HepG2 (cell line): ENCODE results near the gene KIAA0930. TPM values are rescaled to one million over a fixed set of nuclear protein-coding genes. Genes with fewer than 3 reads are reported as not detected.

Experiments
- DNMT1 ChIP-seq: sonication (generic); formaldehyde crosslinking; IDR thresholded peaks from 2 replicates; pipeline ENCODE4 v1.5.1; 2020; ENCODE audit warnings: mild to moderate bottlenecking, missing genetic modification reagents
- PHB2 ChIP-seq: fragments of 450-650 bp; IDR thresholded peaks from 2 replicates; pipeline ENCODE4 v1.6.1; 2018; ENCODE audit not compliant: partially characterized antibody
- SNAI1 ChIP-seq: sonication (generic); formaldehyde crosslinking; IDR thresholded peaks from 2 replicates; pipeline ENCODE4 v1.5.0; 2020; ENCODE audit warnings: mild to moderate bottlenecking, missing genetic modification reagents, borderline replicate concordance
- ZNF30 ChIP-seq: sonication (generic); formaldehyde crosslinking; IDR thresholded peaks from 2 replicates; pipeline ENCODE4 v1.5.0; 2020; ENCODE audit warnings: mild to moderate bottlenecking, missing genetic modification reagents
- polyA plus RNA-seq, 8 experiments: library from polyadenylated mRNA; depleted of rRNA in 3 of 8; stranded (reverse) in 7 of 8; unstranded in 1 of 8; fragments of >200 nt; fragmentation: Illumina TruSeq in 4 of 8; extraction: Trizol in 4 of 8; gene quantifications; 2 replicates each; pipeline versions ENCODE4 v1.2.1 to v1.2.3, GENCODE V29; 2011 to 2016; ENCODE audit warnings: low read depth in 4 of 8, missing spikeins in 1 of 8, mixed read lengths in 1 of 8; ENCODE audit not compliant: insufficient read depth in 1 of 8
- total RNA-seq, 5 experiments: library from RNA; depleted of rRNA; stranded (reverse); fragments of >200 nt; fragmentation: Illumina TruSeq; extraction: Trizol; gene quantifications; 2 replicates each; pipeline ENCODE4 v1.2.3, GENCODE V29; 2016; ENCODE audit warnings: low read depth in 1 of 5
- TF ChIP-seq, protein P1 (sequence below): sonication (generic); formaldehyde crosslinking; IDR thresholded peaks from 2 replicates; pipeline ENCODE4 v1.4.0; 2020; ENCODE audit warnings: missing genetic modification reagents, borderline replicate concordance
- TF ChIP-seq, protein P2 (sequence below): sonication (generic); formaldehyde crosslinking; IDR thresholded peaks from 2 replicates; pipeline ENCODE4 v1.5.0; 2020; ENCODE audit warnings: mild to moderate bottlenecking, missing genetic modification reagents, moderate library complexity
- TF ChIP-seq, protein P3 (sequence below): sonication (generic); formaldehyde crosslinking; IDR thresholded peaks from 2 replicates; pipeline ENCODE4 v1.5.0; 2020; ENCODE audit warnings: mild to moderate bottlenecking, missing genetic modification reagents, borderline replicate concordance
- TF ChIP-seq, protein P4 (sequence below): sonication (generic); formaldehyde crosslinking; IDR thresholded peaks from 2 replicates; pipeline ENCODE4 v1.5.0; 2020; ENCODE audit warnings: mild to moderate bottlenecking, missing genetic modification reagents
- TF ChIP-seq, protein P5 (sequence below): sonication (generic); formaldehyde crosslinking; IDR thresholded peaks from 2 replicates; pipeline ENCODE4 v1.5.0; 2020; ENCODE audit warnings: mild to moderate bottlenecking, missing genetic modification reagents

Gene KIAA0930
- total and polyA plus RNA-seq, 2 of the 13 experiments (the other 11 are each of a cell fraction or from before 2014, with no cell fraction given) = 27.0 to 38.2 TPM

DNA sequence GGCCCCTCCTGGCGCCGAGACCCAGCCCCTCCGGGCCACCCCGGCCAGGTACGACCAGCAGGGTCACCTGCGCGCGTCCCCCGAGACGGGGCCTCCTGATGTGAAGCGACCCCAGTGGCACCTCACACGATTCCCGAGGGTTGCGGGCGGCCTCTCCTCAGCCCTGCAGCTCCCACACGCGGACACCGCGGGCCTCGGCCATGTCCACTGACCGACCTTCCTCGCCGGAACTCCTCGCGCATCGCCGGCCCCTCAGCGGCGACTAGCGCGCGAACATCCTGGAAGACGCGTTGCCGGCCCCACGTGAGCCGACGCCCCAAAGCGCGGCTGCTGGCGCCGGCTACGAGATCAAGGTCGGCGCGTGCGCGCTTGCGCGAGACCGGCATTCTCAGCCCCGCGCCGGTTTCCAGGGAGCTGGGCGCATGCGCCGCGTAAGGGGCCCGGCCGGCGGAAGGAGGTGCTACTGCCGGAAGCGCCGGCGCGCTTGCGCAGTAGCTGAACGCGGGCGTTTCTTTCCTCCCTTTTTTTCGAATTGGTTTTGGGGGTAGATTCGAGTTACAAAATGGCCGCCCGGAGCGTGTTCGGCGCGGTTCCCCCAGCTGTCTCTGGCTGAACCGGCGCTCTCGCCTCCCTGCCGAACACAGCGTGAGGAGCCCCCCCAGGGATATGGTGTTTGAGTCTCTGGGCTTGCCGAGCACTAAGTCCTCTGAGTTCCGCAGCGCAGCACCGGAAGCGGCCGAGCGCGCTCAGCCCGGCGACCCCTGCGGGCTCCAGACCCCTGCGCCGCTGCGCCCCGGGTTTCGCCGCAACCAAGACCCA lies 77.0 kb downstream of the KIAA0930 start, which contains the start of gene NUP50 (continued):
- TF ChIP-seq ZNF30 (CRISPR knock-in tag) (no peak; the same call in 1 of the 2 replicates), DNMT1 (CRISPR knock-in tag) (no peak), PHB2 (no peak), SNAI1 (CRISPR knock-in tag) (peak; percentile 97)
- TF ChIP-seq, protein P1, sequence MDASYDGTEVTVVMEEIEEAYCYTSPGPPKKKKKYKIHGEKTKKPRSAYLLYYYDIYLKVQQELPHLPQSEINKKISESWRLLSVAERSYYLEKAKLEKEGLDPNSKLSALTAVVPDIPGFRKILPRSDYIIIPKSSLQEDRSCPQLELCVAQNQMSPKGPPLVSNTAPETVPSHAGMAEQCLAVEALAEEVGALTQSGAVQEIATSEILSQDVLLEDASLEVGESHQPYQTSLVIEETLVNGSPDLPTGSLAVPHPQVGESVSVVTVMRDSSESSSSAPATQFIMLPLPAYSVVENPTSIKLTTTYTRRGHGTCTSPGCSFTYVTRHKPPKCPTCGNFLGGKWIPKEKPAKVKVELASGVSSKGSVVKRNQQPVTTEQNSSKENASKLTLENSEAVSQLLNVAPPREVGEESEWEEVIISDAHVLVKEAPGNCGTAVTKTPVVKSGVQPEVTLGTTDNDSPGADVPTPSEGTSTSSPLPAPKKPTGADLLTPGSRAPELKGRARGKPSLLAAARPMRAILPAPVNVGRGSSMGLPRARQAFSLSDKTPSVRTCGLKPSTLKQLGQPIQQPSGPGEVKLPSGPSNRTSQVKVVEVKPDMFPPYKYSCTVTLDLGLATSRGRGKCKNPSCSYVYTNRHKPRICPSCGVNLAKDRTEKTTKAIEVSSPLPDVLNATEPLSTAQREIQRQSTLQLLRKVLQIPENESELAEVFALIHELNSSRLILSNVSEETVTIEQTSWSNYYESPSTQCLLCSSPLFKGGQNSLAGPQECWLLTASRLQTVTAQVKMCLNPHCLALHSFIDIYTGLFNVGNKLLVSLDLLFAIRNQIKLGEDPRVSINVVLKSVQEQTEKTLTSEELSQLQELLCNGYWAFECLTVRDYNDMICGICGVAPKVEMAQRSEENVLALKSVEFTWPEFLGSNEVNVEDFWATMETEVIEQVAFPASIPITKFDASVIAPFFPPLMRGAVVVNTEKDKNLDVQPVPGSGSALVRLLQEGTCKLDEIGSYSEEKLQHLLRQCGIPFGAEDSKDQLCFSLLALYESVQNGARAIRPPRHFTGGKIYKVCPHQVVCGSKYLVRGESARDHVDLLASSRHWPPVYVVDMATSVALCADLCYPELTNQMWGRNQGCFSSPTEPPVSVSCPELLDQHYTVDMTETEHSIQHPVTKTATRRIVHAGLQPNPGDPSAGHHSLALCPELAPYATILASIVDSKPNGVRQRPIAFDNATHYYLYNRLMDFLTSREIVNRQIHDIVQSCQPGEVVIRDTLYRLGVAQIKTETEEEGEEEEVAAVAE (CRISPR knock-in tag) = 0 out of 2 replicates have a peak, but pooled peaks have one; percentile 43
- TF ChIP-seq, protein P2, sequence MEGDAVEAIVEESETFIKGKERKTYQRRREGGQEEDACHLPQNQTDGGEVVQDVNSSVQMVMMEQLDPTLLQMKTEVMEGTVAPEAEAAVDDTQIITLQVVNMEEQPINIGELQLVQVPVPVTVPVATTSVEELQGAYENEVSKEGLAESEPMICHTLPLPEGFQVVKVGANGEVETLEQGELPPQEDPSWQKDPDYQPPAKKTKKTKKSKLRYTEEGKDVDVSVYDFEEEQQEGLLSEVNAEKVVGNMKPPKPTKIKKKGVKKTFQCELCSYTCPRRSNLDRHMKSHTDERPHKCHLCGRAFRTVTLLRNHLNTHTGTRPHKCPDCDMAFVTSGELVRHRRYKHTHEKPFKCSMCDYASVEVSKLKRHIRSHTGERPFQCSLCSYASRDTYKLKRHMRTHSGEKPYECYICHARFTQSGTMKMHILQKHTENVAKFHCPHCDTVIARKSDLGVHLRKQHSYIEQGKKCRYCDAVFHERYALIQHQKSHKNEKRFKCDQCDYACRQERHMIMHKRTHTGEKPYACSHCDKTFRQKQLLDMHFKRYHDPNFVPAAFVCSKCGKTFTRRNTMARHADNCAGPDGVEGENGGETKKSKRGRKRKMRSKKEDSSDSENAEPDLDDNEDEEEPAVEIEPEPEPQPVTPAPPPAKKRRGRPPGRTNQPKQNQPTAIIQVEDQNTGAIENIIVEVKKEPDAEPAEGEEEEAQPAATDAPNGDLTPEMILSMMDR (CRISPR knock-in tag) = peak; percentile 49
- TF ChIP-seq, protein P3, sequence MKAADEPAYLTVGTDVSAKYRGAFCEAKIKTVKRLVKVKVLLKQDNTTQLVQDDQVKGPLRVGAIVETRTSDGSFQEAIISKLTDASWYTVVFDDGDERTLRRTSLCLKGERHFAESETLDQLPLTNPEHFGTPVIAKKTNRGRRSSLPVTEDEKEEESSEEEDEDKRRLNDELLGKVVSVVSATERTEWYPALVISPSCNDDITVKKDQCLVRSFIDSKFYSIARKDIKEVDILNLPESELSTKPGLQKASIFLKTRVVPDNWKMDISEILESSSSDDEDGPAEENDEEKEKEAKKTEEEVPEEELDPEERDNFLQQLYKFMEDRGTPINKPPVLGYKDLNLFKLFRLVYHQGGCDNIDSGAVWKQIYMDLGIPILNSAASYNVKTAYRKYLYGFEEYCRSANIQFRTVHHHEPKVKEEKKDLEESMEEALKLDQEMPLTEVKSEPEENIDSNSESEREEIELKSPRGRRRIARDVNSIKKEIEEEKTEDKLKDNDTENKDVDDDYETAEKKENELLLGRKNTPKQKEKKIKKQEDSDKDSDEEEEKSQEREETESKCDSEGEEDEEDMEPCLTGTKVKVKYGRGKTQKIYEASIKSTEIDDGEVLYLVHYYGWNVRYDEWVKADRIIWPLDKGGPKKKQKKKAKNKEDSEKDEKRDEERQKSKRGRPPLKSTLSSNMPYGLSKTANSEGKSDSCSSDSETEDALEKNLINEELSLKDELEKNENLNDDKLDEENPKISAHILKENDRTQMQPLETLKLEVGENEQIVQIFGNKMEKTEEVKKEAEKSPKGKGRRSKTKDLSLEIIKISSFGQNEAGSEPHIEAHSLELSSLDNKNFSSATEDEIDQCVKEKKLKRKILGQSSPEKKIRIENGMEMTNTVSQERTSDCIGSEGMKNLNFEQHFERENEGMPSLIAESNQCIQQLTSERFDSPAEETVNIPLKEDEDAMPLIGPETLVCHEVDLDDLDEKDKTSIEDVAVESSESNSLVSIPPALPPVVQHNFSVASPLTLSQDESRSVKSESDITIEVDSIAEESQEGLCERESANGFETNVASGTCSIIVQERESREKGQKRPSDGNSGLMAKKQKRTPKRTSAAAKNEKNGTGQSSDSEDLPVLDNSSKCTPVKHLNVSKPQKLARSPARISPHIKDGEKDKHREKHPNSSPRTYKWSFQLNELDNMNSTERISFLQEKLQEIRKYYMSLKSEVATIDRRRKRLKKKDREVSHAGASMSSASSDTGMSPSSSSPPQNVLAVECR = peak; percentile 96
- TF ChIP-seq, protein P4, sequence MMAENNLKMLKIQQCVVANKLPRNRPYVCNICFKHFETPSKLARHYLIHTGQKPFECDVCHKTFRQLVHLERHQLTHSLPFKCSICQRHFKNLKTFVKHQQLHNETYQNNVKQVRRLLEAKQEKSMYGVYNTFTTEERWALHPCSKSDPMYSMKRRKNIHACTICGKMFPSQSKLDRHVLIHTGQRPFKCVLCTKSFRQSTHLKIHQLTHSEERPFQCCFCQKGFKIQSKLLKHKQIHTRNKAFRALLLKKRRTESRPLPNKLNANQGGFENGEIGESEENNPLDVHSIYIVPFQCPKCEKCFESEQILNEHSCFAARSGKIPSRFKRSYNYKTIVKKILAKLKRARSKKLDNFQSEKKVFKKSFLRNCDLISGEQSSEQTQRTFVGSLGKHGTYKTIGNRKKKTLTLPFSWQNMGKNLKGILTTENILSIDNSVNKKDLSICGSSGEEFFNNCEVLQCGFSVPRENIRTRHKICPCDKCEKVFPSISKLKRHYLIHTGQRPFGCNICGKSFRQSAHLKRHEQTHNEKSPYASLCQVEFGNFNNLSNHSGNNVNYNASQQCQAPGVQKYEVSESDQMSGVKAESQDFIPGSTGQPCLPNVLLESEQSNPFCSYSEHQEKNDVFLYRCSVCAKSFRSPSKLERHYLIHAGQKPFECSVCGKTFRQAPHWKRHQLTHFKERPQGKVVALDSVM (CRISPR knock-in tag) = peak; percentile 52; the same call in 1 of the 2 replicates
- TF ChIP-seq, protein P5, sequence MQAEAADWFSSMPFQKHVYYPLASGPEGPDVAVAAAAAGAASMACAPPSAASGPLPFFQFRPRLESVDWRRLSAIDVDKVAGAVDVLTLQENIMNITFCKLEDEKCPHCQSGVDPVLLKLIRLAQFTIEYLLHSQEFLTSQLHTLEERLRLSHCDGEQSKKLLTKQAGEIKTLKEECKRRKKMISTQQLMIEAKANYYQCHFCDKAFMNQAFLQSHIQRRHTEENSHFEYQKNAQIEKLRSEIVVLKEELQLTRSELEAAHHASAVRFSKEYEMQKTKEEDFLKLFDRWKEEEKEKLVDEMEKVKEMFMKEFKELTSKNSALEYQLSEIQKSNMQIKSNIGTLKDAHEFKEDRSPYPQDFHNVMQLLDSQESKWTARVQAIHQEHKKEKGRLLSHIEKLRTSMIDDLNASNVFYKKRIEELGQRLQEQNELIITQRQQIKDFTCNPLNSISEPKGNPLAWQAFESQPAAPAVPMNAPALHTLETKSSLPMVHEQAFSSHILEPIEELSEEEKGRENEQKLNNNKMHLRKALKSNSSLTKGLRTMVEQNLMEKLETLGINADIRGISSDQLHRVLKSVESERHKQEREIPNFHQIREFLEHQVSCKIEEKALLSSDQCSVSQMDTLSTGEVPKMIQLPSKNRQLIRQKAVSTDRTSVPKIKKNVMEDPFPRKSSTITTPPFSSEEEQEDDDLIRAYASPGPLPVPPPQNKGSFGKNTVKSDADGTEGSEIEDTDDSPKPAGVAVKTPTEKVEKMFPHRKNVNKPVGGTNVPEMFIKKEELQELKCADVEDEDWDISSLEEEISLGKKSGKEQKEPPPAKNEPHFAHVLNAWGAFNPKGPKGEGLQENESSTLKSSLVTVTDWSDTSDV = peak; percentile 11; the same call in 1 of the 2 replicates
